Right atrium auricular region (tissue), 2 donors: ENCODE results near the gene ZBTB49. TPM values are rescaled to one million over a fixed set of nuclear protein-coding genes. Genes with fewer than 3 reads are reported as not detected.

Experiments
- DNase-seq: peaks from one replicate; pipeline ENCODE4 v3.0.0-alpha.2; 2019; ENCODE audit warnings: low spot score
- H3K27ac ChIP-seq, 2 donors: fragments of 200-600 bp; sonication (generic); 1 replicate in 1 of 2; 2 replicates in 1 of 2; pipeline ENCODE4 v1.5.1; 2016 to 2019
- H3K27me3 ChIP-seq, 2 donors: fragments of 200-600 bp; sonication (generic); one replicate each; pipeline versions ENCODE4 v1.5.1 to v1.6.0; 2017 to 2019
- H3K36me3 ChIP-seq: fragments of 200-600 bp; sonication (generic); one replicate; pipeline ENCODE4 v1.5.1; 2016
- H3K4me1 ChIP-seq, 2 donors: fragments of 200-600 bp; sonication (generic); one replicate each; pipeline versions ENCODE4 v1.5.1 to v1.6.0; 2017 to 2019
- H3K4me3 ChIP-seq, 2 donors: fragments of 200-600 bp; sonication (generic); 1 replicate in 1 of 2; 2 replicates in 1 of 2; pipeline ENCODE4 v1.5.1; 2017 to 2019; ENCODE audit warnings: mild to moderate bottlenecking in 1 of 2, moderate library complexity in 1 of 2
- H3K9me3 ChIP-seq, 2 donors: fragments of 200-600 bp; sonication (generic); one replicate each; pipeline ENCODE4 v1.5.1; 2019
- total RNA-seq, 2 donors: library from RNA; depleted of rRNA; stranded (reverse); fragments of >200 nt; gene quantifications; one replicate each; pipeline ENCODE4 v1.1.0, GENCODE V29; 2016
- TF ChIP-seq, protein P1 (sequence below), 2 donors: fragments of 200-600 bp; sonication (generic); IDR thresholded peaks; one replicate each; pipeline ENCODE4 v1.5.1; 2019; ENCODE audit warnings: antibody characterized with exemption in 2 of 2

Gene ZBTB49
- total RNA-seq, 2 donors from 2014 or later = 4.7 to 12.9 TPM

DNA sequence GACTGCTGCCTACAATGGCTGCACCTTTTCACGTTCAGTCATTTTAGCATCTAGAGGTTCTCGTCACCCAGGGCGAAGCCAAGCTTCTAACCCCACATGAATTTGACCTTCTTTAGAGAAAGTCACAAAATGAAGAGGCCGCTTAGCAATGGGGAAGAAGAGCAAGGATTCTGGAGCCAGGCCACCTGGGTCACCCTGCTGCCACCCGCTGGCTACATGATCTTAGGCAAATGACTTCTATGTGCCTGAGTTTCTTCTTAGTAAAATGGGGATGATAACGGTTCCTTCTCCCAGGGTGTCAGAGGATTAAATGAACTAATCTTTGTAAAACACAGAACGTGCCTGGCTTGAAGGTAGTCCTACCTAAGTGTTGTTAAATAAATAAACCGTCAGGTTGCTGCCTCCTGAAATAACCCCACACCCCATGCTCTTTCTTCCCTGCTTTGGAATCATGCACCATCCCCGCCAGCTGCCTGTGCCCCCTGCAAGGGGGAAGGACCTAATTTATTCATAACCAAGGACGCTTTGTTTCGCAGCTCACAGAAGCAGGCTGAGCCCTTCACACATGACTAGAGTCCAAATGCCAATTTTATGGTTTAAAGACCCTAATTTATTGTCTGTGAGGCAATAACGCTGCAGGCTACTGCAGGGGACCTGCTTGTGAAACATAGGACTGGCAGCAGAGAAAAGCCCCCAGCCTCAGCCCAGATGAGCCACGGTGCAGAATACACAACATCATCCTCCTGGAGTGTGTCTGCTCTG is 68.2 kb downstream of the ZBTB49 start:
- H3K4me3 ChIP-seq = no peak overlapping the region
- no peak for DNase-seq
- H3K27me3 ChIP-seq = no peaks in the 10 kb centered on the region
- H3K9me3 ChIP-seq = no peaks in the 10 kb centered on the region
- H3K36me3 ChIP-seq = no peaks in the 10 kb centered on the region
- H3K4me1 ChIP-seq = no peaks in the 10 kb centered on the region
- TF ChIP-seq, protein P1, sequence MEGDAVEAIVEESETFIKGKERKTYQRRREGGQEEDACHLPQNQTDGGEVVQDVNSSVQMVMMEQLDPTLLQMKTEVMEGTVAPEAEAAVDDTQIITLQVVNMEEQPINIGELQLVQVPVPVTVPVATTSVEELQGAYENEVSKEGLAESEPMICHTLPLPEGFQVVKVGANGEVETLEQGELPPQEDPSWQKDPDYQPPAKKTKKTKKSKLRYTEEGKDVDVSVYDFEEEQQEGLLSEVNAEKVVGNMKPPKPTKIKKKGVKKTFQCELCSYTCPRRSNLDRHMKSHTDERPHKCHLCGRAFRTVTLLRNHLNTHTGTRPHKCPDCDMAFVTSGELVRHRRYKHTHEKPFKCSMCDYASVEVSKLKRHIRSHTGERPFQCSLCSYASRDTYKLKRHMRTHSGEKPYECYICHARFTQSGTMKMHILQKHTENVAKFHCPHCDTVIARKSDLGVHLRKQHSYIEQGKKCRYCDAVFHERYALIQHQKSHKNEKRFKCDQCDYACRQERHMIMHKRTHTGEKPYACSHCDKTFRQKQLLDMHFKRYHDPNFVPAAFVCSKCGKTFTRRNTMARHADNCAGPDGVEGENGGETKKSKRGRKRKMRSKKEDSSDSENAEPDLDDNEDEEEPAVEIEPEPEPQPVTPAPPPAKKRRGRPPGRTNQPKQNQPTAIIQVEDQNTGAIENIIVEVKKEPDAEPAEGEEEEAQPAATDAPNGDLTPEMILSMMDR (IDR thresholded peaks at IDR 0.05) = no peak
- H3K27ac ChIP-seq = no peak overlapping the region

- Histone ChIP-seq H3K36me3 (no peaks in the 10 kb centered on the region), H3K4me3 (no peak overlapping the region), H3K4me1 (no peaks in the 10 kb centered on the region), H3K27me3 (no peaks in the 10 kb centered on the region), H3K9me3 (peaks cover 0 to 9% of the 10 kb centered on the region in 2 donors), H3K27ac (no peak overlapping the region)
- TF ChIP-seq, protein P1 (IDR thresholded peaks at IDR 0.05) = no peak
- DNase-seq = no peak
Observed at GRCh38 chr4:4361883-4362282, 71.8 kb downstream of the ZBTB49 start.

DNA sequence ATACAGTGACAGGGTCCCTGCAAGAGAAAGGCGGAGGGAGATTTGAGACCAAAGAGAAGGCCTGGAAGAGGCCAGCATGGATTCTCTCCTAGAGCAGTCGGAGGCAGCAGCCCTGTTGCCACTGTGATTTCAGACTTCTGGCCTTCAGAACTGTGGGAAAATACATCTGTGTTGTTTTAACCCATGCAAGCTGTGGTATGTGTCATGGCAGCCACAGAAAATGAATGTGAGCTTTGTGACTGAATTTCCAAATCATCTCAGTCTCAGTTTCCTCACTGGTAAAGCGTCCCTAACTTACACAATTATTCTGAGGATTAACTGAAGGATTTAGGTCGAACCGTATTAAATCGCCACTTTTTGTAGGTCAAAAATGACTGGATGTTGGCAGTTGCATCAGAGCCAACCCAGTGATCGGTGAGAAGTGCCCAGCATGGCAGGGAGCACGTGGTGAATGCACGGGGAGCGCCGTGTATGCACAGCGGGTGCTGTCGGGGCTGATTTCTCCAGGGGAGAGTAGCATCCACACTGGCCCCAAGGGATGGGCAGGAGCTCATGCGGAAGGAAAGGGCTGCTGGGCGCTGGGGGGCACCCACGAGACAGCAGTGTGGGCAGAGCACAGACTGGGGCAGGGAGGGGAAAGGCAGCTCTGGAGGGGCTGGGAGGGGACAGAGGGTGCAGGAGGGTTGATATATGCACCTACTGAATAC is 73.1 kb downstream of the ZBTB49 start:
- DNase-seq = no peak
- H3K36me3 ChIP-seq = no peaks in the 10 kb centered on the region
- peaks cover 0 to 9% of the 10 kb centered on the region in 2 donors for H3K9me3 ChIP-seq
- TF ChIP-seq, protein P1 (IDR thresholded peaks at IDR 0.05) = no peak
- no peaks in the 10 kb centered on the region for H3K4me1 ChIP-seq
- H3K27ac ChIP-seq = no peak overlapping the region
- no peaks in the 10 kb centered on the region for H3K27me3 ChIP-seq
- no peak overlapping the region for H3K4me3 ChIP-seq

DNA sequence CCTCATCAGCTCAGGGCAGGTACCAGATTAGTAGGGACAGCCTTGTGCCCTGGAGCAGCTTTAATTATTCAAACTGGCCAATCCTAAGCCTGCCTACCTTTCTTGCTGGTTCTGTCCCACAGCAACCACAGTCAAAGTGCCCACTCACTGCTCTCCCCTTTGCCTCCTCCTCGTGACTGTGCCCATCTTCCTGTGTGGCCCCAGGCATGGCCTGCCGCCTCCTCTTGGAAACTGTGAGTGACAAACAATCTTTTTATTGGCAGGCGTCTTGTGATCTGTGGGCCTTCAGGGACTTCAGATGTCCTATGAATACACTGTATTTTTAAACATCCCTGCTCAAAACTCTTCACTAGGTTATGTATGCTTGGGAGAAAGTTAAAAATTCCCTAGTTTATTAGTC is 74.0 kb downstream of the ZBTB49 start:
- Histone ChIP-seq H3K4me1 (no peaks in the 10 kb centered on the region), H3K9me3 (peaks cover 0 to 9% of the 10 kb centered on the region in 2 donors), H3K27me3 (no peaks in the 10 kb centered on the region), H3K27ac (no peak overlapping the region), H3K36me3 (no peaks in the 10 kb centered on the region), H3K4me3 (no peak overlapping the region)
- no peak for DNase-seq
- TF ChIP-seq, protein P1 (IDR thresholded peaks at IDR 0.05) = no peak

- DNase-seq = no peak
- Histone ChIP-seq H3K4me1 (no peaks in the 10 kb centered on the region), H3K4me3 (no peak overlapping the region), H3K27me3 (no peaks in the 10 kb centered on the region), H3K9me3 (peaks cover 0 to 9% of the 10 kb centered on the region in 2 donors), H3K27ac (no peak overlapping the region), H3K36me3 (no peaks in the 10 kb centered on the region)
- TF ChIP-seq, protein P1 (IDR thresholded peaks at IDR 0.05) = no peak
Observed at GRCh38 chr4:4364486-4365208, 74.6 kb downstream of the ZBTB49 start.
